GM23338 (cell line): ENCODE results near the gene IBTK. TPM values are rescaled to one million over a fixed set of nuclear protein-coding genes. Genes with fewer than 3 reads are reported as not detected.
"Not testable (repeated sequence)": the region's sequence is repeated elsewhere in the genome, so short reads cannot be mapped to it uniquely, and the experiment has no call there.

Source experiments
- ATAC-seq: fragments of 200-7000 bp; cut with Tn5 transposase; 3 replicates; pipeline ENCODE4 v1.9.1; 2020
- DNase-seq: peaks from one replicate; pipeline ENCODE4 v3.0.0-alpha.2; 2015; ENCODE audit warnings: low spot score
- H2AFZ ChIP-seq: fragments of 200-600 bp; sonication (generic); 2 replicates; pipeline ENCODE4 v1.8.0; 2016; ENCODE audit warnings: antibody characterized with exemption, mild to moderate bottlenecking, moderate library complexity
- H3F3A ChIP-seq: fragments of 200-600 bp; sonication (generic); replicated peaks from 2 replicates; pipeline ENCODE4 v1.8.0; 2017; ENCODE audit warnings: antibody characterized with exemption, mixed run types, low read depth
- H3K27ac ChIP-seq: fragments of 200-600 bp; sonication (generic); 2 replicates; pipeline ENCODE4 v1.6.1; 2016; ENCODE audit warnings: low read depth
- H3K27me3 ChIP-seq: fragments of 200-600 bp; sonication (generic); 2 replicates; pipeline ENCODE4 v1.8.0; 2016; ENCODE audit warnings: mild to moderate bottlenecking, mixed run types, moderate library complexity; ENCODE audit not compliant: insufficient read depth
- H3K36me3 ChIP-seq: fragments of 200-600 bp; sonication (generic); 2 replicates; pipeline ENCODE4 v1.8.0; 2016; ENCODE audit warnings: mild to moderate bottlenecking; ENCODE audit not compliant: insufficient read depth
- H3K4me1 ChIP-seq: fragments of 200-600 bp; sonication (generic); 2 replicates; pipeline ENCODE4 v1.8.0; 2016; ENCODE audit warnings: mild to moderate bottlenecking, moderate library complexity; ENCODE audit not compliant: insufficient read depth
- H3K4me2 ChIP-seq: fragments of 200-600 bp; sonication (generic); 2 replicates; pipeline ENCODE4 v1.7.1; 2017; ENCODE audit warnings: mixed run types
- H3K4me3 ChIP-seq: fragments of 200-600 bp; sonication (generic); 2 replicates; pipeline ENCODE4 v1.6.1; 2016; ENCODE audit warnings: mixed run types
- H3K79me2 ChIP-seq: fragments of 200-600 bp; sonication (generic); replicated peaks from 2 replicates; pipeline ENCODE4 v1.8.0; 2017; ENCODE audit warnings: mild to moderate bottlenecking; ENCODE audit not compliant: insufficient read depth
- H3K9me2 ChIP-seq: fragments of 200-600 bp; sonication (generic); 2 replicates; pipeline ENCODE4 v1.8.0; 2017; ENCODE audit not compliant: insufficient read depth
- H4K20me1 ChIP-seq: fragments of 200-600 bp; sonication (generic); replicated peaks from 2 replicates; pipeline ENCODE4 v1.8.0; 2017; ENCODE audit warnings: mild to moderate bottlenecking; ENCODE audit not compliant: insufficient read depth
- H3K27ac Mint-ChIP-seq: 2 replicates; pipeline ENCODE4 v1.8.0; 2020; ENCODE audit warnings: inconsistent platforms, mild to moderate bottlenecking, moderate library complexity, mixed read lengths
- H3K27me3 Mint-ChIP-seq: 3 replicates; pipeline ENCODE4 v1.8.0; 2022; ENCODE audit warnings: low read depth, mild to moderate bottlenecking, moderate library complexity, mixed read lengths, inconsistent platforms; ENCODE audit not compliant: insufficient read depth, poor library complexity
- H3K36me3 Mint-ChIP-seq: 3 replicates; pipeline ENCODE4 v1.8.0; 2021; ENCODE audit warnings: low read depth, mild to moderate bottlenecking, inconsistent platforms, moderate library complexity, mixed read lengths
- H3K4me1 Mint-ChIP-seq: 3 replicates; pipeline ENCODE4 v1.8.0; 2020; ENCODE audit warnings: mild to moderate bottlenecking, inconsistent platforms, mixed read lengths
- H3K4me3 Mint-ChIP-seq: 3 replicates; pipeline ENCODE4 v1.8.0; 2021; ENCODE audit warnings: moderate library complexity, mild to moderate bottlenecking, inconsistent platforms, mixed read lengths
- H3K9me3 Mint-ChIP-seq: 3 replicates; pipeline ENCODE4 v1.8.0; 2020; ENCODE audit warnings: moderate library complexity, mild to moderate bottlenecking, inconsistent platforms, mixed read lengths
- CREB1 ChIP-seq: fragments of 250-450 bp; sonication (Bioruptor Pico); IDR thresholded peaks from 2 replicates; pipeline ENCODE4 v1.5.0; 2020; ENCODE audit warnings: low read depth, mild to moderate bottlenecking, moderate library complexity
- EZH2 ChIP-seq: fragments of 200-600 bp; sonication (generic); IDR thresholded peaks from one replicate; pipeline ENCODE4 v1.8.0; 2017; ENCODE audit warnings: antibody characterized with exemption, mild to moderate bottlenecking, low read depth; ENCODE audit not compliant: unreplicated experiment
- JUNB ChIP-seq: IDR thresholded peaks from one replicate; pipeline ENCODE4 v1.6.1; 2016; ENCODE audit warnings: antibody characterized with exemption; ENCODE audit not compliant: unreplicated experiment
- NANOG ChIP-seq: IDR thresholded peaks from 2 replicates; pipeline ENCODE4 v1.6.1; 2016; ENCODE audit warnings: antibody characterized with exemption, borderline replicate concordance
- POLR2AphosphoS5 ChIP-seq: IDR thresholded peaks from 2 replicates; pipeline ENCODE4 v1.6.1; 2016; ENCODE audit warnings: antibody characterized with exemption, low read depth
- STAT1 ChIP-seq: IDR thresholded peaks from one replicate; pipeline ENCODE4 v1.6.1; 2016; ENCODE audit warnings: antibody characterized with exemption; ENCODE audit not compliant: unreplicated experiment
- ZNF114 ChIP-seq: fragments of 250-450 bp; sonication (Bioruptor Pico); IDR thresholded peaks from 2 replicates; pipeline ENCODE4 v1.5.0; 2020; ENCODE audit warnings: mild to moderate bottlenecking, moderate library complexity
- ZNF331 ChIP-seq: fragments of 250-450 bp; sonication (Bioruptor Pico); IDR thresholded peaks from 2 replicates; pipeline ENCODE4 v1.5.0; 2020; ENCODE audit warnings: low read depth, mild to moderate bottlenecking, moderate library complexity
- polyA plus RNA-seq: library from polyadenylated mRNA; unstranded; fragments of >200 nt; fragmentation: Nextera tagmentation; extraction: Ambion mirVana; gene quantifications from 2 replicates; pipeline ENCODE4 v1.2.1, GENCODE V29; 2016
- total RNA-seq: library from RNA; depleted of rRNA; stranded (reverse); fragments of >200 nt; shearing (Covaris generic); gene quantifications from 2 replicates; pipeline ENCODE4 v1.2.3, GENCODE V29; 2014
- TF ChIP-seq, protein P1 (sequence below): IDR thresholded peaks from 2 replicates; pipeline ENCODE4 v1.6.1; 2016; ENCODE audit warnings: antibody characterized with exemption
- TF ChIP-seq, protein P2 (sequence below): IDR thresholded peaks from one replicate; pipeline ENCODE4 v1.6.1; 2018; ENCODE audit warnings: antibody characterized with exemption; ENCODE audit not compliant: unreplicated experiment
- TF ChIP-seq, protein P3 (sequence below): fragments of 250-450 bp; sonication (Bioruptor Pico); IDR thresholded peaks from 2 replicates; pipeline ENCODE4 v1.5.0; 2020; ENCODE audit warnings: mild to moderate bottlenecking, moderate library complexity

The IBTK gene
- total and polyA plus RNA-seq, 2 experiments from 2014 or later = 16.0 to 28.7 TPM

GRCh38 chr6:82128973-82129372, 118.6 kb downstream of the IBTK start:
- not testable (repeated sequence) for H3K27me3 Mint-ChIP-seq, H3K27ac ChIP-seq, H4K20me1 ChIP-seq, H3K36me3 ChIP-seq, H3K4me2 ChIP-seq, H3K9me3 Mint-ChIP-seq, H3K36me3 Mint-ChIP-seq, H3K27ac Mint-ChIP-seq, DNase-seq, H3K27me3 ChIP-seq, H3K79me2 ChIP-seq, H3K4me1 Mint-ChIP-seq, H3F3A ChIP-seq, H3K9me2 ChIP-seq, H3K4me3 ChIP-seq, H3K4me1 ChIP-seq, H3K4me3 Mint-ChIP-seq, ATAC-seq
- H2AFZ ChIP-seq = peak overlapping the region; percentile 63; the same call in 1 of the 2 replicates

DNA sequence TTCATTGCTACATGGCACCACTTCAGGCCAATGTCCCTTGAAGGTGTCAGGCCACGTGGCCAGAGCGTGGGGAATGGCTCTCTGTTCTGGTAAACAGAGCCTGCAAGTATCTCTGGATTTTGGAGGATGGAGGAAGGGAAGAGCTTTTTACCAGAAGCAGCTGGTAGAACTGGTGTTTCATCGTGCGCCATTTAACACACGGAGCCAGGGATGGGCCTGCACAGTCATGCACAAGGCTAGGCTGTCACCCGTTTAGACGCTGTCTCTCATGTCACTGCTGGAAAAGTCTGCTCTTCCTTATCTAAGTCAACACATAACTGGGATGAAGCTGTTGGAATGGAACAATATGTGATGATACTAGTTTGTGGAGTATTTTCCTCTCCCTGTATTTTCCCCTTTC, 123.9 kb downstream of the IBTK start:
- Histone ChIP-seq H3K27ac (no peak overlapping the region), H3K4me2 (no peak overlapping the region), H3K79me2 (no peaks in the 10 kb centered on the region), H3K27me3 (no peaks in the 10 kb centered on the region), H3K4me1 (no peaks in the 10 kb centered on the region), H4K20me1 (no peaks in the 10 kb centered on the region; the same call in 1 of the 2 replicates), H3F3A (no peaks in the 10 kb centered on the region), H3K9me2 (0 out of 2 replicates have a peak, but pooled peaks cover 3% of the 10 kb centered on the region), H2AFZ (peak overlapping the region; percentile 52; the same call in 1 of the 2 replicates), H3K4me3 (no peak overlapping the region), H3K36me3 (no peaks in the 10 kb centered on the region)
- no peak for DNase-seq
- Mint-ChIP-seq H3K36me3 (no peaks in the 10 kb centered on the region), H3K27me3 (no peaks in the 10 kb centered on the region), H3K4me3 (no peak overlapping the region), H3K9me3 (peaks cover 2% of the 10 kb centered on the region; the same call in 1 of the 3 replicates), H3K27ac (no peak overlapping the region), H3K4me1 (no peaks in the 10 kb centered on the region)
- no peak for ATAC-seq
- TF ChIP-seq ZNF331 (CRISPR knock-in tag) (no peak), EZH2 (no peak), NANOG (no peak), STAT1 (no peak), CREB1 (CRISPR knock-in tag) (no peak), JUNB (no peak), POLR2AphosphoS5 (no peak), ZNF114 (CRISPR knock-in tag) (no peak)
- TF ChIP-seq, protein P1, sequence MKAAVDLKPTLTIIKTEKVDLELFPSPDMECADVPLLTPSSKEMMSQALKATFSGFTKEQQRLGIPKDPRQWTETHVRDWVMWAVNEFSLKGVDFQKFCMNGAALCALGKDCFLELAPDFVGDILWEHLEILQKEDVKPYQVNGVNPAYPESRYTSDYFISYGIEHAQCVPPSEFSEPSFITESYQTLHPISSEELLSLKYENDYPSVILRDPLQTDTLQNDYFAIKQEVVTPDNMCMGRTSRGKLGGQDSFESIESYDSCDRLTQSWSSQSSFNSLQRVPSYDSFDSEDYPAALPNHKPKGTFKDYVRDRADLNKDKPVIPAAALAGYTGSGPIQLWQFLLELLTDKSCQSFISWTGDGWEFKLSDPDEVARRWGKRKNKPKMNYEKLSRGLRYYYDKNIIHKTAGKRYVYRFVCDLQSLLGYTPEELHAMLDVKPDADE = no peak
- TF ChIP-seq, protein P2, sequence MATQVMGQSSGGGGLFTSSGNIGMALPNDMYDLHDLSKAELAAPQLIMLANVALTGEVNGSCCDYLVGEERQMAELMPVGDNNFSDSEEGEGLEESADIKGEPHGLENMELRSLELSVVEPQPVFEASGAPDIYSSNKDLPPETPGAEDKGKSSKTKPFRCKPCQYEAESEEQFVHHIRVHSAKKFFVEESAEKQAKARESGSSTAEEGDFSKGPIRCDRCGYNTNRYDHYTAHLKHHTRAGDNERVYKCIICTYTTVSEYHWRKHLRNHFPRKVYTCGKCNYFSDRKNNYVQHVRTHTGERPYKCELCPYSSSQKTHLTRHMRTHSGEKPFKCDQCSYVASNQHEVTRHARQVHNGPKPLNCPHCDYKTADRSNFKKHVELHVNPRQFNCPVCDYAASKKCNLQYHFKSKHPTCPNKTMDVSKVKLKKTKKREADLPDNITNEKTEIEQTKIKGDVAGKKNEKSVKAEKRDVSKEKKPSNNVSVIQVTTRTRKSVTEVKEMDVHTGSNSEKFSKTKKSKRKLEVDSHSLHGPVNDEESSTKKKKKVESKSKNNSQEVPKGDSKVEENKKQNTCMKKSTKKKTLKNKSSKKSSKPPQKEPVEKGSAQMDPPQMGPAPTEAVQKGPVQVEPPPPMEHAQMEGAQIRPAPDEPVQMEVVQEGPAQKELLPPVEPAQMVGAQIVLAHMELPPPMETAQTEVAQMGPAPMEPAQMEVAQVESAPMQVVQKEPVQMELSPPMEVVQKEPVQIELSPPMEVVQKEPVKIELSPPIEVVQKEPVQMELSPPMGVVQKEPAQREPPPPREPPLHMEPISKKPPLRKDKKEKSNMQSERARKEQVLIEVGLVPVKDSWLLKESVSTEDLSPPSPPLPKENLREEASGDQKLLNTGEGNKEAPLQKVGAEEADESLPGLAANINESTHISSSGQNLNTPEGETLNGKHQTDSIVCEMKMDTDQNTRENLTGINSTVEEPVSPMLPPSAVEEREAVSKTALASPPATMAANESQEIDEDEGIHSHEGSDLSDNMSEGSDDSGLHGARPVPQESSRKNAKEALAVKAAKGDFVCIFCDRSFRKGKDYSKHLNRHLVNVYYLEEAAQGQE = no peak
- TF ChIP-seq, protein P3, sequence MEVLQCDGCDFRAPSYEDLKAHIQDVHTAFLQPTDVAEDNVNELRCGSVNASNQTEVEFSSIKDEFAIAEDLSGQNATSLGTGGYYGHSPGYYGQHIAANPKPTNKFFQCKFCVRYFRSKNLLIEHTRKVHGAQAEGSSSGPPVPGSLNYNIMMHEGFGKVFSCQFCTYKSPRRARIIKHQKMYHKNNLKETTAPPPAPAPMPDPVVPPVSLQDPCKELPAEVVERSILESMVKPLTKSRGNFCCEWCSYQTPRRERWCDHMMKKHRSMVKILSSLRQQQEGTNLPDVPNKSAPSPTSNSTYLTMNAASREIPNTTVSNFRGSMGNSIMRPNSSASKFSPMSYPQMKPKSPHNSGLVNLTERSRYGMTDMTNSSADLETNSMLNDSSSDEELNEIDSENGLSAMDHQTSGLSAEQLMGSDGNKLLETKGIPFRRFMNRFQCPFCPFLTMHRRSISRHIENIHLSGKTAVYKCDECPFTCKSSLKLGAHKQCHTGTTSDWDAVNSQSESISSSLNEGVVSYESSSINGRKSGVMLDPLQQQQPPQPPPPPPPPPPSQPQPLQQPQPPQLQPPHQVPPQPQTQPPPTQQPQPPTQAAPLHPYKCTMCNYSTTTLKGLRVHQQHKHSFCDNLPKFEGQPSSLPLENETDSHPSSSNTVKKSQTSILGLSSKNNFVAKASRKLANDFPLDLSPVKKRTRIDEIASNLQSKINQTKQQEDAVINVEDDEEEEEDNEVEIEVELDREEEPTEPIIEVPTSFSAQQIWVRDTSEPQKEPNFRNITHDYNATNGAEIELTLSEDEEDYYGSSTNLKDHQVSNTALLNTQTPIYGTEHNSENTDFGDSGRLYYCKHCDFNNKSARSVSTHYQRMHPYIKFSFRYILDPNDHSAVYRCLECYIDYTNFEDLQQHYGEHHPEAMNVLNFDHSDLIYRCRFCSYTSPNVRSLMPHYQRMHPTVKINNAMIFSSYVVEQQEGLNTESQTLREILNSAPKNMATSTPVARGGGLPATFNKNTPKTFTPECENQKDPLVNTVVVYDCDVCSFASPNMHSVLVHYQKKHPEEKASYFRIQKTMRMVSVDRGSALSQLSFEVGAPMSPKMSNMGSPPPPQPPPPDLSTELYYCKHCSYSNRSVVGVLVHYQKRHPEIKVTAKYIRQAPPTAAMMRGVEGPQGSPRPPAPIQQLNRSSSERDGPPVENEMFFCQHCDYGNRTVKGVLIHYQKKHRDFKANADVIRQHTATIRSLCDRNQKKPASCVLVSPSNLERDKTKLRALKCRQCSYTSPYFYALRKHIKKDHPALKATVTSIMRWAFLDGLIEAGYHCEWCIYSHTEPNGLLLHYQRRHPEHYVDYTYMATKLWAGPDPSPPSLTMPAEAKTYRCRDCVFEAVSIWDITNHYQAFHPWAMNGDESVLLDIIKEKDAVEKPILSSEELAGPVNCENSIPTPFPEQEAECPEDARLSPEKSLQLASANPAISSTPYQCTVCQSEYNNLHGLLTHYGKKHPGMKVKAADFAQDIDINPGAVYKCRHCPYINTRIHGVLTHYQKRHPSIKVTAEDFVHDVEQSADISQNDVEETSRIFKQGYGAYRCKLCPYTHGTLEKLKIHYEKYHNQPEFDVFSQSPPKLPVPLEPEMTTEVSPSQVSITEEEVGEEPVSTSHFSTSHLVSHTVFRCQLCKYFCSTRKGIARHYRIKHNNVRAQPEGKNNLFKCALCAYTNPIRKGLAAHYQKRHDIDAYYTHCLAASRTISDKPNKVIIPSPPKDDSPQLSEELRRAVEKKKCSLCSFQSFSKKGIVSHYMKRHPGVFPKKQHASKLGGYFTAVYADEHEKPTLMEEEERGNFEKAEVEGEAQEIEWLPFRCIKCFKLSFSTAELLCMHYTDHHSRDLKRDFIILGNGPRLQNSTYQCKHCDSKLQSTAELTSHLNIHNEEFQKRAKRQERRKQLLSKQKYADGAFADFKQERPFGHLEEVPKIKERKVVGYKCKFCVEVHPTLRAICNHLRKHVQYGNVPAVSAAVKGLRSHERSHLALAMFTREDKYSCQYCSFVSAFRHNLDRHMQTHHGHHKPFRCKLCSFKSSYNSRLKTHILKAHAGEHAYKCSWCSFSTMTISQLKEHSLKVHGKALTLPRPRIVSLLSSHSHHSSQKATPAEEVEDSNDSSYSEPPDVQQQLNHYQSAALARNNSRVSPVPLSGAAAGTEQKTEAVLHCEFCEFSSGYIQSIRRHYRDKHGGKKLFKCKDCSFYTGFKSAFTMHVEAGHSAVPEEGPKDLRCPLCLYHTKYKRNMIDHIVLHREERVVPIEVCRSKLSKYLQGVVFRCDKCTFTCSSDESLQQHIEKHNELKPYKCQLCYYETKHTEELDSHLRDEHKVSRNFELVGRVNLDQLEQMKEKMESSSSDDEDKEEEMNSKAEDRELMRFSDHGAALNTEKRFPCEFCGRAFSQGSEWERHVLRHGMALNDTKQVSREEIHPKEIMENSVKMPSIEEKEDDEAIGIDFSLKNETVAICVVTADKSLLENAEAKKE (CRISPR knock-in tag) = no peak
